Measurements from ENCODE around the gene LRRC75B. TPM values are rescaled to one million over a fixed set of nuclear protein-coding genes. Genes with fewer than 3 reads are reported as not detected.
"Not testable (repeated sequence)": the region's sequence is repeated elsewhere in the genome, so short reads cannot be mapped to it uniquely, and the experiment has no call there.

The LRRC75B gene
- total RNA-seq, 1 donor from 2014 or later, result 10.3 TPM

GRCh38 chr22:24593836-24594568 lies 1.1 kb upstream of the LRRC75B start:
- Mint-ChIP-seq H3K36me3 (ENCODE audit: unreplicated experiment) (no peaks in the 10 kb centered on the region), H3K27ac (ENCODE audit: unreplicated experiment) (no peak overlapping the region), H3K4me3 (ENCODE audit: unreplicated experiment) (peak overlapping the region; percentile 70), H3K4me1 (ENCODE audit: unreplicated experiment) (peaks cover 7% of the 10 kb centered on the region), H3K27me3 (ENCODE audit: unreplicated experiment) (no peaks in the 10 kb centered on the region), H3K9me3 (ENCODE audit: unreplicated experiment) (no peaks in the 10 kb centered on the region)
- DNase-seq (ENCODE audit: extremely low spot score, unreplicated experiment), result no peak
- TF ChIP-seq CTCF (IDR thresholded peaks at IDR 0.05), result no peak

DNA sequence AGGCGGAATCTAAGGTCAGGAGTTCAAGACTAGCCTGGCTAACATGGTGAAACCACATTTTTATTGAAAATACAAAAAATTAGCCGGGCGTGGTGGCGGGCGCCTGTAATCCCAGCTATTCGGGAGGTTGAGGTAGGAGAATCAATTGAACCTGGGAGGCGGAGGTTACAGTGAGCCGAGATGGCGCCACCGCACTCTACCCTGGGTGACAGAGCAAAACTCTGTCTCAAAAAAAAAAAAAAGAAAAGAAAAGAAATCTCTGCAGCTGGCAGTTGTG lies 624 bp upstream of the LRRC75B start:
- not testable (repeated sequence) for H3K36me3 Mint-ChIP-seq (ENCODE audit: unreplicated experiment)

DNA sequence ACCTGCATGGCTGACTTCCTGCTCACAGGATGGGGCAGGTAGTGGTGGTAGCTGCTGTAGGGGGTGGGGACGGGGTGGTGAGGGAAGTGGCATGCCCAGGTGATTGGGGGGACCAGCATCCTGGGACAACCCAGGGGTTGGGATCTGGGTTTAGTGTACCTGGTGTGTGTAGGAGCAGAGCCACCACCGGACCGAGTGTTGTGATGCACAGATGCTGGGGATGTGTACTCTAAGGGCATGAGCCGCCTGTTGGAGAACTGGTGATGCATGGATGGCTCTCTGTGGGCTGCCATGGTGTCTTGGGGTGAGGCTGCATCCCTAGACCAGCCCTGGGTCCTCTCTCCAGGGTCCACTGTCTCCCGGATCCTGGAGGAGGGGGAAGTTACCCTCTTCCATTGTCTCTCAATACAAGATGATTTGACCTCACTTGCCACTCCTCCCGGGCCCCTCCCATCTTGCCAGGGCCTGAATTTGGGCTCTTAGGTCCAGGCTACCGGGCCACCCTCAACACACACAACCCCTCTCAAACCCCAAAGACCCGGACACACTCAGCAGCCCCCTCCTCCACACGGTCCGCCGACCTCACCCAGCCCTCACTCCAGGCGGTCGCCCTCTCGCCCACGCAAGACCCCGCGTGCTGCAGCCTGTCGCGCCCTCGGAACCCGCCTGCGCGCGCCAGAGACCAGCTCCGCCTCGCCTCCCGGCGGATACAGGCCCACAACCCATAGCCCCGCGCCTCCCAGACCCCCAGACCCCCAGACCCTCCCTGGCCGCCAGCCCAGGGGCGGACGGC lies 619 bp downstream of the LRRC75B start:
- DNase-seq (ENCODE audit: extremely low spot score, unreplicated experiment), result no peak
- Mint-ChIP-seq H3K27me3 (ENCODE audit: unreplicated experiment) (no peaks in the 10 kb centered on the region), H3K4me3 (ENCODE audit: unreplicated experiment) (peak overlapping the region; percentile 85), H3K4me1 (ENCODE audit: unreplicated experiment) (peaks cover 7% of the 10 kb centered on the region), H3K36me3 (ENCODE audit: unreplicated experiment) (no peaks in the 10 kb centered on the region), H3K9me3 (ENCODE audit: unreplicated experiment) (no peaks in the 10 kb centered on the region), H3K27ac (ENCODE audit: unreplicated experiment) (peak overlapping the region; percentile 67)
- TF ChIP-seq CTCF (IDR thresholded peaks at IDR 0.05), result no peak

More for the DNA sequence above, 624 bp upstream of the LRRC75B start:
- not testable (repeated sequence) for H3K9me3 Mint-ChIP-seq (ENCODE audit: unreplicated experiment); DNase-seq (ENCODE audit: extremely low spot score, unreplicated experiment); H3K27me3 Mint-ChIP-seq (ENCODE audit: unreplicated experiment); H3K4me1 Mint-ChIP-seq (ENCODE audit: unreplicated experiment)
- Mint-ChIP-seq H3K27ac (ENCODE audit: unreplicated experiment) (peak overlapping the region; percentile 52), H3K4me3 (ENCODE audit: unreplicated experiment) (peak overlapping the region; percentile 70)

- Mint-ChIP-seq H3K4me3 (ENCODE audit: unreplicated experiment) (peak overlapping the region; percentile 45), H3K9me3 (ENCODE audit: unreplicated experiment) (no peaks in the 10 kb centered on the region), H3K36me3 (ENCODE audit: unreplicated experiment) (no peaks in the 10 kb centered on the region), H3K27me3 (ENCODE audit: unreplicated experiment) (no peaks in the 10 kb centered on the region), H3K27ac (ENCODE audit: unreplicated experiment) (no peak overlapping the region), H3K4me1 (ENCODE audit: unreplicated experiment) (peaks cover 7% of the 10 kb centered on the region)
- DNase-seq (ENCODE audit: extremely low spot score, unreplicated experiment), result no peak
- TF ChIP-seq CTCF (IDR thresholded peaks at IDR 0.05), result no peak
Observed at GRCh38 chr22:24591286-24591830, 1.5 kb downstream of the LRRC75B start.

GRCh38 chr22:24590596-24591173 lies 2.2 kb downstream of the LRRC75B start:
- Mint-ChIP-seq H3K4me3 (ENCODE audit: unreplicated experiment) (no peak overlapping the region), H3K27me3 (ENCODE audit: unreplicated experiment) (no peaks in the 10 kb centered on the region), H3K9me3 (ENCODE audit: unreplicated experiment) (no peaks in the 10 kb centered on the region), H3K27ac (ENCODE audit: unreplicated experiment) (no peak overlapping the region), H3K4me1 (ENCODE audit: unreplicated experiment) (peaks cover 7% of the 10 kb centered on the region), H3K36me3 (ENCODE audit: unreplicated experiment) (no peaks in the 10 kb centered on the region)
- DNase-seq (ENCODE audit: extremely low spot score, unreplicated experiment), result no peak
- TF ChIP-seq CTCF (IDR thresholded peaks at IDR 0.05), result no peak
